Measurements from ENCODE around the gene TAS2R40. TPM values are rescaled to one million over a fixed set of nuclear protein-coding genes. Genes with fewer than 3 reads are reported as not detected.

TAS2R40 gene
- total RNA-seq, 4 donors from 2014 or later: not detected

- DNase-seq: no peak
- no peaks in the 10 kb centered on the region for H3K36me3 ChIP-seq
- intact Hi-C loops (cut with DNase I; ENCODE audit: low total_unique reads): no loop called here
- no peak overlapping the region for H3K27ac ChIP-seq
- no peaks in the 10 kb centered on the region for H3K4me1 ChIP-seq
- no peaks in the 10 kb centered on the region for H3K27me3 ChIP-seq
- no peak for TF ChIP-seq POLR2A (IDR thresholded peaks at IDR 0.05)
- no peak for TF ChIP-seq CTCF (IDR thresholded peaks at IDR 0.05)
- no peak overlapping the region for H3K4me3 ChIP-seq
- H3K9me3 ChIP-seq: no peaks in the 10 kb centered on the region
These were observed 945 bp downstream of the TAS2R40 start for GRCh38 chr7:143222782-143223181.

- intact Hi-C loops (cut with DNase I; ENCODE audit: low total_unique reads): no loop called here
- TF ChIP-seq CTCF (IDR thresholded peaks at IDR 0.05) (no peak), POLR2A (IDR thresholded peaks at IDR 0.05) (no peak)
- no peaks in the 10 kb centered on the region for H3K27me3 ChIP-seq
- H3K4me3 ChIP-seq: no peak overlapping the region
- H3K27ac ChIP-seq: no peak overlapping the region
- no peak for DNase-seq
- no peaks in the 10 kb centered on the region for H3K36me3 ChIP-seq
- no peaks in the 10 kb centered on the region for H3K9me3 ChIP-seq
- H3K4me1 ChIP-seq: no peaks in the 10 kb centered on the region
These were observed 1.9 kb downstream of the TAS2R40 start for GRCh38 chr7:143223784-143224183.

- DNase-seq: no peak
- TF ChIP-seq CTCF (IDR thresholded peaks at IDR 0.05): no peak
- TF ChIP-seq POLR2A (IDR thresholded peaks at IDR 0.05): no peak
- no peak overlapping the region for H3K27ac ChIP-seq
- H3K36me3 ChIP-seq: no peaks in the 10 kb centered on the region
- H3K4me3 ChIP-seq: no peak overlapping the region
- H3K4me1 ChIP-seq: no peaks in the 10 kb centered on the region
- H3K27me3 ChIP-seq: no peaks in the 10 kb centered on the region
- no peaks in the 10 kb centered on the region for H3K9me3 ChIP-seq
- intact Hi-C loops (cut with DNase I; ENCODE audit: low total_unique reads): no loop called here
These were observed 3.2 kb downstream of the TAS2R40 start for GRCh38 chr7:143225047-143225446.

- Histone ChIP-seq H3K4me3 (no peak overlapping the region), H3K27ac (no peak overlapping the region), H3K9me3 (no peaks in the 10 kb centered on the region), H3K4me1 (no peaks in the 10 kb centered on the region), H3K27me3 (no peaks in the 10 kb centered on the region), H3K36me3 (no peaks in the 10 kb centered on the region)
- intact Hi-C loops (cut with DNase I; ENCODE audit: low total_unique reads): no loop called here
- TF ChIP-seq POLR2A (IDR thresholded peaks at IDR 0.05) (no peak), CTCF (IDR thresholded peaks at IDR 0.05) (no peak)
- DNase-seq: no peak
These were observed 6.0 kb downstream of the TAS2R40 start for GRCh38 chr7:143227806-143228205.

- no peaks in the 10 kb centered on the region for H3K27me3 ChIP-seq
- intact Hi-C loops (cut with DNase I; ENCODE audit: low total_unique reads): no loop called here
- TF ChIP-seq POLR2A (IDR thresholded peaks at IDR 0.05) (no peak), CTCF (IDR thresholded peaks at IDR 0.05) (no peak)
- no peaks in the 10 kb centered on the region for H3K36me3 ChIP-seq
- no peaks in the 10 kb centered on the region for H3K9me3 ChIP-seq
- H3K27ac ChIP-seq: no peak overlapping the region
- H3K4me1 ChIP-seq: no peaks in the 10 kb centered on the region
- H3K4me3 ChIP-seq: no peak overlapping the region
- DNase-seq: no peak
These were observed 7.4 kb downstream of the TAS2R40 start for GRCh38 chr7:143229054-143229790.

Data from uterus (tissue), 4 donors.